GM13977 (cell line): ENCODE measurements around the gene BLTP2.

Experiments used
- DNase-seq: peaks from one replicate; pipeline ENCODE4 v3.0.0; 2012; ENCODE audit warnings: low spot score
- CTCF ChIP-seq: IDR thresholded peaks from 2 replicates; pipeline ENCODE4 v1.5.1; 2012; ENCODE audit warnings: mild to moderate bottlenecking, control low read depth; ENCODE audit not compliant: insufficient read depth; ENCODE audit errors: extremely low read depth, missing control alignments
- in situ Hi-C: fragments of 300-500 bp; cut with MboI; formaldehyde crosslinking; loops from one replicate; pipeline ENCODE4 v1.12.0; 2022; ENCODE audit warnings: low sequenced_read_pairs, low pct_unique_long_range_greater_than_20kb, mixed read lengths, inconsistent platforms; ENCODE audit not compliant: unreplicated experiment

BLTP2 gene

DNA sequence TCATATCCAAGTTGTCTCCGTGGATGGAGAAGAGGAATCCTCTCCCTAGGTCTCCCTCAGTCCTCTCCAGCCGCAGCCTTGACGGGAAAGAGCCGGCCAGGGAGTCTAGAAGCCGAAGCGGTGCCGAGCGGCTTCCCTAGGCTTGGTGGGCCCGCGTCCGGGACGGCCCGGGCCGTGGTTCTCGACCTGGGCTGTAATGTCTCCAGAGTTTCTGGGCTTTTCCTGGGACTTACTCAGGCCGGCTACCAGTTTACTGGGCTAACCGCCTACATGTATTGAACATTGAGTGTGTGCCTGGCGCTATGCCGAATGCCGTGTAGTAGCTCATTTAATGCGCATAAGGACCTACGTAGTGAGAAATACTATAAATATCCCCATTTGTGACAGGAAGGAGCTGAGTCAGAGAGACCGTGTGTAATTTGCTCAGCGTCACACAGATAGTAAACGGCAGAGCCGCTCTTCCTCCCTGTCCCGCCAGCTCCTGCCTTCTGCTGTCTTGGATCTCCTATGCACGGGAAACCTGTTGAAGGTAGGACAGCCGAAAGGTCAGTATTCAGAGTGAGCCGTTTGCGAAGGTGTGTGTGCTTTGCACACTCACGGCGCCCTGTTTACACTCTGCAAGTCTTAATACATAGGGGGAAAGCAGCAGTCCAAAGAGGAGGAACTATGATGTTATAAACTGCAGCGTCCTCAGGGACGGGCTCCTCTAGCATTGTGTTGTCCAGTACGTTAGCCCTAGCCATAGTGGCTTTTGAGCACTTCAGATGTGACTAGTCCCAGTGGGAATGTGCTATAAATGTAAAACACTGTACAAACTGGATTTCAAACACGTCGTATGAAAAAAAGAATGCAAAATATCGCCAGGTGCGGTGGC, 45.4 kb downstream of the BLTP2 start:
- in situ Hi-C loops, result loop anchor here (10.0 kb wide), 1 partner anchor 45 kb away; the partner anchor contains the start of gene UNC119

GRCh38 chr17:28598799-28599310, 46.1 kb downstream of the BLTP2 start, which contains the start of gene SPAG5:
TSS of gene SPAG5 (minus strand) at chr17:28599025. CDS start at chr17:28598946, 79 bp downstream.
- DNase-seq, result peak; percentile 98
- in situ Hi-C loops, result no loop called here
- TF ChIP-seq CTCF, result no peak

More for the DNA sequence above, 45.4 kb downstream of the BLTP2 start:
- DNase-seq, result peak; percentile 82
- no peak for TF ChIP-seq CTCF

DNA sequence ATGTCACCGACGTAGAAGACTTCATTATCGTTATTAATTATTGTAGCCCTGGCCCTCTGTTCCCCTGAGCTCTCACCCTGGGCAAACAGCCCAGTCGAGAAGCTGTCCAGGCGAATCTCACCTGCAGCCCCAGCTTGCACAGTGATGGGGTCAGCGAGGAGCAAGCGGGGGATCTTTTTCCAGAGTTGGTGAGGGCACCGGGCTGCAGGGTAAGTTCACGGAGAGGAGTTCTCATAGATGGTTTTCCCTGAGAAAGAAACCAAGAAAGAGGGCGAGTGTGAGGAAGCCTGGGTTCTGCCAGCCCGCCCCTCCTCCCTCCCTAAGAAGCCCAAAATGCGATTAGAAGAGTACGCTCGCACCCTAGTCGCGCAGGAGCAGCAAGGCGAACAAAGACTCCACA, 46.6 kb downstream of the BLTP2 start:
- no peak for DNase-seq

DNA sequence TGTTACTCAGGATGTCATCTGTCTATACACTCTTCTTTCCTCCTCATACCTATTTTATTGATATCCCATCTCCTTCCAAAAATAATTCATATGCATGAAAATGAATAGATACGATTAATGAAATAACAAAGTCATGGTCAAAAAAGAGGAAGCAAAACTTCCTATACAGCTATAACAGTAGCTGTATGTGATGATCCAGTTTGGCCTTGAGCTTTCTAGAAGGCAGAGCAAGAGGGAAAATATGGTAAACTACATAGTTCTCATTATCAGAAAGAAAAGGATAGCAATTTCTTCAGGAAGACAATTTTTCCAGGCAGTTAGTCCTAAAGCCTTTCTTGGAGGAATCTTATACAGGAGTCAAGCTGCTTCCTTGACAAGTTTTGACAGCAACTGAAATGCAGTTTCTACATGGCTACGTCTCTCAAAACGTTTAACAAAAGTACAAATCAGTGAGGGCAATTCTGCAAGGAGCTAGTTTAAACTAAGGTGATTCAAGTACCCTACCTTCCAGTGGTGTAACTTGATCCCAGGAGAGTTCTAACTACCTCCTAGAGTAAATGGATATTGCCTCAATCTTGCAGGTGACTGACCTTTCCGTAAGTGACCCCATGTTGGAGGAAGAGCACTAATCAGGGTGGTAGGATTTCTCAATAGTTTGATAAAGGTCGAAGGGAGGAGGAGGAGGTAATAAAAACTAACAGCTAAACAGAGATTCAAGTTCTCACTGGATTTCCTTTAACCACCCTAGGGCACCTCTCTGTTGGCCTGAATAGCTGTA, 47.2 kb downstream of the BLTP2 start:
- in situ Hi-C loops, result no loop called here
- no peak for TF ChIP-seq CTCF
- DNase-seq, result no peak

More for the DNA sequence above, 46.6 kb downstream of the BLTP2 start:
- in situ Hi-C loops, result no loop called here
- TF ChIP-seq CTCF, result no peak
